ENCODE data around the gene PPM1F.

GRCh38 chr22:21909871-21910270, 42.8 kb downstream of the PPM1F start:
- TF ChIP-seq, protein P1, sequence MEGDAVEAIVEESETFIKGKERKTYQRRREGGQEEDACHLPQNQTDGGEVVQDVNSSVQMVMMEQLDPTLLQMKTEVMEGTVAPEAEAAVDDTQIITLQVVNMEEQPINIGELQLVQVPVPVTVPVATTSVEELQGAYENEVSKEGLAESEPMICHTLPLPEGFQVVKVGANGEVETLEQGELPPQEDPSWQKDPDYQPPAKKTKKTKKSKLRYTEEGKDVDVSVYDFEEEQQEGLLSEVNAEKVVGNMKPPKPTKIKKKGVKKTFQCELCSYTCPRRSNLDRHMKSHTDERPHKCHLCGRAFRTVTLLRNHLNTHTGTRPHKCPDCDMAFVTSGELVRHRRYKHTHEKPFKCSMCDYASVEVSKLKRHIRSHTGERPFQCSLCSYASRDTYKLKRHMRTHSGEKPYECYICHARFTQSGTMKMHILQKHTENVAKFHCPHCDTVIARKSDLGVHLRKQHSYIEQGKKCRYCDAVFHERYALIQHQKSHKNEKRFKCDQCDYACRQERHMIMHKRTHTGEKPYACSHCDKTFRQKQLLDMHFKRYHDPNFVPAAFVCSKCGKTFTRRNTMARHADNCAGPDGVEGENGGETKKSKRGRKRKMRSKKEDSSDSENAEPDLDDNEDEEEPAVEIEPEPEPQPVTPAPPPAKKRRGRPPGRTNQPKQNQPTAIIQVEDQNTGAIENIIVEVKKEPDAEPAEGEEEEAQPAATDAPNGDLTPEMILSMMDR (IDR thresholded peaks at IDR 0.05): no peak
- TF ChIP-seq FOXP1 (CRISPR knock-in tag; IDR thresholded peaks at IDR 0.05; ENCODE audit: borderline replicate concordance) (no peak), ZNF138 (CRISPR knock-in tag; conservative IDR thresholded peaks at IDR 0.05) (no peak), CBFB (CRISPR knock-in tag; IDR thresholded peaks at IDR 0.05; ENCODE audit: low read depth) (no peak)
- TF ChIP-seq, protein P2, sequence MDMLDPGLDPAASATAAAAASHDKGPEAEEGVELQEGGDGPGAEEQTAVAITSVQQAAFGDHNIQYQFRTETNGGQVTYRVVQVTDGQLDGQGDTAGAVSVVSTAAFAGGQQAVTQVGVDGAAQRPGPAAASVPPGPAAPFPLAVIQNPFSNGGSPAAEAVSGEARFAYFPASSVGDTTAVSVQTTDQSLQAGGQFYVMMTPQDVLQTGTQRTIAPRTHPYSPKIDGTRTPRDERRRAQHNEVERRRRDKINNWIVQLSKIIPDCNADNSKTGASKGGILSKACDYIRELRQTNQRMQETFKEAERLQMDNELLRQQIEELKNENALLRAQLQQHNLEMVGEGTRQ (CRISPR knock-in tag; IDR thresholded peaks at IDR 0.05): no peak
- TF ChIP-seq, protein P3, sequence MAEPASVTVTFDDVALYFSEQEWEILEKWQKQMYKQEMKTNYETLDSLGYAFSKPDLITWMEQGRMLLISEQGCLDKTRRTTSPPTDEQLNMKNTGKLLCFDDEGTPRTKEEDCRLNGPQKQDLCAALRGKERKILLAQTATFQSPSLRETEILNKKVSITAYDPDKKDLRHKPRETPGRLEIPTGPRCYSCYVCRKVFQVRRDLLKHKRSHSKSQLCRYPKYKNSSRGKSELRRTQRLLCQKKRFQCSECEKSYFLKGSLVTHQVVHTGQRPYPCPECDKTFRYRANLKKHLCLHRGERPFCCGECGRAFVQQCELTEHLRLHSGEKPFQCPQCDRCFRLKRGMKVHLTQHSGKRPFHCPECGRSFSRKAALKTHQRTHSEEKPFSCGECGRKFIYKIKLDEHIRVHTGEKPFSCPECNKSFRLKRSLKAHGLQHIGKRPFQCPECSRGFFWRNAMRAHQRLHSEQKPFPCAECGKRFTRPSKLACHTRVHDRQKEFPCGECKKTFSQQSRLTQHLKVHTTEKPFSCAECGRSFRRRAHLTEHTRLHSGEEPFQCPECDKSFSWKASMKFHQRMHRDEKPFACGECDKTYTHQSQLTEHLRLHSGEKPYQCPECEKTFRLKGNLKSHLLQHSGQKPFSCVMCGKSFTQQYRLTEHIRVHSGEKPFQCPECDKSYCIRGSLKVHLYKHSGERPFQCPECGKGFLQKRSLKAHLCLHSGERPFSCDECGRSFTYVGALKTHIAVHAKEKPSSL (CRISPR knock-in tag; conservative IDR thresholded peaks at IDR 0.05): no peak
- TF ChIP-seq, protein P4, sequence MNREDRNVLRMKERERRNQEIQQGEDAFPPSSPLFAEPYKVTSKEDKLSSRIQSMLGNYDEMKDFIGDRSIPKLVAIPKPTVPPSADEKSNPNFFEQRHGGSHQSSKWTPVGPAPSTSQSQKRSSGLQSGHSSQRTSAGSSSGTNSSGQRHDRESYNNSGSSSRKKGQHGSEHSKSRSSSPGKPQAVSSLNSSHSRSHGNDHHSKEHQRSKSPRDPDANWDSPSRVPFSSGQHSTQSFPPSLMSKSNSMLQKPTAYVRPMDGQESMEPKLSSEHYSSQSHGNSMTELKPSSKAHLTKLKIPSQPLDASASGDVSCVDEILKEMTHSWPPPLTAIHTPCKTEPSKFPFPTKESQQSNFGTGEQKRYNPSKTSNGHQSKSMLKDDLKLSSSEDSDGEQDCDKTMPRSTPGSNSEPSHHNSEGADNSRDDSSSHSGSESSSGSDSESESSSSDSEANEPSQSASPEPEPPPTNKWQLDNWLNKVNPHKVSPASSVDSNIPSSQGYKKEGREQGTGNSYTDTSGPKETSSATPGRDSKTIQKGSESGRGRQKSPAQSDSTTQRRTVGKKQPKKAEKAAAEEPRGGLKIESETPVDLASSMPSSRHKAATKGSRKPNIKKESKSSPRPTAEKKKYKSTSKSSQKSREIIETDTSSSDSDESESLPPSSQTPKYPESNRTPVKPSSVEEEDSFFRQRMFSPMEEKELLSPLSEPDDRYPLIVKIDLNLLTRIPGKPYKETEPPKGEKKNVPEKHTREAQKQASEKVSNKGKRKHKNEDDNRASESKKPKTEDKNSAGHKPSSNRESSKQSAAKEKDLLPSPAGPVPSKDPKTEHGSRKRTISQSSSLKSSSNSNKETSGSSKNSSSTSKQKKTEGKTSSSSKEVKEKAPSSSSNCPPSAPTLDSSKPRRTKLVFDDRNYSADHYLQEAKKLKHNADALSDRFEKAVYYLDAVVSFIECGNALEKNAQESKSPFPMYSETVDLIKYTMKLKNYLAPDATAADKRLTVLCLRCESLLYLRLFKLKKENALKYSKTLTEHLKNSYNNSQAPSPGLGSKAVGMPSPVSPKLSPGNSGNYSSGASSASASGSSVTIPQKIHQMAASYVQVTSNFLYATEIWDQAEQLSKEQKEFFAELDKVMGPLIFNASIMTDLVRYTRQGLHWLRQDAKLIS (CRISPR knock-in tag; IDR thresholded peaks at IDR 0.05; ENCODE audit: borderline replicate concordance): no peak
- TF ChIP-seq, protein P5, sequence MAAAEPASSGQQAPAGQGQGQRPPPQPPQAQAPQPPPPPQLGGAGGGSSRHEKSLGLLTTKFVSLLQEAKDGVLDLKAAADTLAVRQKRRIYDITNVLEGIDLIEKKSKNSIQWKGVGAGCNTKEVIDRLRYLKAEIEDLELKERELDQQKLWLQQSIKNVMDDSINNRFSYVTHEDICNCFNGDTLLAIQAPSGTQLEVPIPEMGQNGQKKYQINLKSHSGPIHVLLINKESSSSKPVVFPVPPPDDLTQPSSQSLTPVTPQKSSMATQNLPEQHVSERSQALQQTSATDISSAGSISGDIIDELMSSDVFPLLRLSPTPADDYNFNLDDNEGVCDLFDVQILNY (CRISPR knock-in tag; IDR thresholded peaks at IDR 0.05): no peak
